Cardiac fibroblast (primary cell): ENCODE measurements around the gene G3BP1.
"Not testable (repeated sequence)": the region's sequence is repeated elsewhere in the genome, so short reads cannot be mapped to it uniquely, and the experiment has no call there.

ENCODE experiments used
- DNase-seq, 2 donors: peaks; one replicate each; pipeline versions ENCODE4 v3.0.0 to v3.0.0-alpha.2; 2010; ENCODE audit warnings: low read depth in 2 of 2
- H3K4me3 ChIP-seq, 2 donors: replicated peaks in 1 of 2; 1 replicate in 1 of 2; 2 replicates in 1 of 2; pipeline ENCODE4 v1.5.1; 2011; ENCODE audit warnings: low read depth in 2 of 2, low read length in 2 of 2, mild to moderate bottlenecking in 2 of 2, moderate library complexity in 1 of 2
- CTCF ChIP-seq: IDR thresholded peaks from one replicate; pipeline ENCODE4 v1.5.1; 2011; ENCODE audit warnings: low read depth, mild to moderate bottlenecking, low read length, inconsistent platforms

The G3BP1 gene

GRCh38 chr5:151846765-151847164, 75.0 kb downstream of the G3BP1 start:
- DNase-seq, result no peak
- no peak for TF ChIP-seq CTCF
- no peak overlapping the region for H3K4me3 ChIP-seq

- no peak overlapping the region for H3K4me3 ChIP-seq
Measured at GRCh38 chr5:151847871-151848270, 76.1 kb downstream of the G3BP1 start.

GRCh38 chr5:151855701-151856100, 83.9 kb downstream of the G3BP1 start:
- no peak overlapping the region for H3K4me3 ChIP-seq
- no peak for DNase-seq
- no peak for TF ChIP-seq CTCF

More at GRCh38 chr5:151847871-151848270, 76.1 kb downstream of the G3BP1 start:
- DNase-seq, result no peak
- no peak for TF ChIP-seq CTCF

GRCh38 chr5:151856861-151857260, 85.1 kb downstream of the G3BP1 start:
- no peak for DNase-seq
- TF ChIP-seq CTCF, result no peak

GRCh38 chr5:151860867-151861266, 89.1 kb downstream of the G3BP1 start:
- not testable (repeated sequence) for DNase-seq, H3K4me3 ChIP-seq

More at GRCh38 chr5:151856861-151857260, 85.1 kb downstream of the G3BP1 start:
- no peak overlapping the region for H3K4me3 ChIP-seq
